CD1c-positive myeloid dendritic cell (primary cell): ENCODE results near the gene LDB1.

Experiments
- DNase-seq: peaks from one replicate; pipeline ENCODE4 v3.0.0-alpha.2; 2016; ENCODE audit errors: extremely low spot score

The LDB1 gene, protein sequence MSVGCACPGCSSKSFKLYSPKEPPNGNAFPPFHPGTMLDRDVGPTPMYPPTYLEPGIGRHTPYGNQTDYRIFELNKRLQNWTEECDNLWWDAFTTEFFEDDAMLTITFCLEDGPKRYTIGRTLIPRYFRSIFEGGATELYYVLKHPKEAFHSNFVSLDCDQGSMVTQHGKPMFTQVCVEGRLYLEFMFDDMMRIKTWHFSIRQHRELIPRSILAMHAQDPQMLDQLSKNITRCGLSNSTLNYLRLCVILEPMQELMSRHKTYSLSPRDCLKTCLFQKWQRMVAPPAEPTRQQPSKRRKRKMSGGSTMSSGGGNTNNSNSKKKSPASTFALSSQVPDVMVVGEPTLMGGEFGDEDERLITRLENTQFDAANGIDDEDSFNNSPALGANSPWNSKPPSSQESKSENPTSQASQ

DNA sequence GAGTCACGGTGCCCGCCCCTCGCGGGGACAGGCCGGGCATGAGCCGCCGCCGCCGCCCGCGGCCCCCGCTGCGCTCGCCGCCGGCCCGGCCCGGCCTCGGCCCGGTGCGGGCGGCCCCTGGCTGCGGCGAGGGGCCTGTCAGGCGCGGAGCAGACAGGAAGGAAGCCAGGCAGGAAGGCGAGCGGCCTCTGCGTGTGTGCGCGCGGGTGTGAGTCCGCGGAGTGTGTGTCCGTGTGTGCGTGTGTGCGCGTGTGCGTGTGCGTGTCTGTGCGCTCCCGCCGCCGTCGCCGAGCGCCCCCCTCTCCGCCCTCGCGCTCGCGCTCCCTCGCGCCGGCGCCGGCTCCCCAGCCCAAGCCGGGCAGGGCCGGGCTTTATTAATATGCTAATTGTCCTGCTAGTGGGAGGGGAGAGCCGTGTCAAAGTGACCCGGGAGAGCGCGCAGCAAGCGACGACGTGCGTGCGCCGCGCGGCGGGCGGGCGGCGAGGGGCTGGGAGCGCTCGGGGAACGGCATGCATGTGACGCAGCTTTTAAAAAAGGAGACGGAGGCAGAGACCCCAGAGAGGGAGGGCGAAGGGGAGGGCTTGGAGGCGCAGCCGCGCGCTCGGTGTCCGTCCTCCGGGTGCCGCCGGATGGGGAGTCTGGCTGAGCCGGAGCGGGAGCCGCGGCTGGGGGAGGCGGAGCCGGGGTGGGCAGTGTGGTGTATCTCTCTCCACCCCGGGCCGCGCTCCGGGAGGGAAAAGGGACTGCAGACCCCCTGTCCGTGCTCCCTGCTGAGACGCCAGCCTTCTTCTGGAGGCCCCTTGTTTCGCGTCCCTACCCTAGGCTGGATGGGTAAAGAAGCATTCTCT is at the start of gene LDB1:
LDB1 (minus strand) TSS at position 227 of the 849 bp plus-strand sequence. CDS start 258 bp downstream, outside the sequence.
- peak; percentile 85 for DNase-seq

DNA sequence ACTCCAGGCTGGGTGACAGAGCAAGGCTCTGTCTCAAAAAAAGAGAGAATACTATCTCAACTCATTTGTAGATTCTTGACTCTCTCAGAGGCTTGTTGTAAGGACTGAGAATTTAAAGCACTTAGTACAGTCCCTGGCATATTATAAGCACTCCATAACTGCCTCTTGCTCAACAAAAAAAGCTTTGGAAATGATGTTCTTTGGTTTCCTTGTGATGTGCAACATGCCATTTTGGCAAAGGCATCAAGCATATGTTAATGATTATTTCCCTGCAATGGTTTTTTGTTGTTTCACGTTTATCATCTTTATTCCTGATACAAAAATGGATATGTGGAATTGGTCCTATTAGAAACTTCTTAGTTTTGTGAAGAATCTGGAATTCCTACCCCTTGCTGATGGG is 47.7 kb upstream of the LDB1 start:
- no peak for DNase-seq

DNA sequence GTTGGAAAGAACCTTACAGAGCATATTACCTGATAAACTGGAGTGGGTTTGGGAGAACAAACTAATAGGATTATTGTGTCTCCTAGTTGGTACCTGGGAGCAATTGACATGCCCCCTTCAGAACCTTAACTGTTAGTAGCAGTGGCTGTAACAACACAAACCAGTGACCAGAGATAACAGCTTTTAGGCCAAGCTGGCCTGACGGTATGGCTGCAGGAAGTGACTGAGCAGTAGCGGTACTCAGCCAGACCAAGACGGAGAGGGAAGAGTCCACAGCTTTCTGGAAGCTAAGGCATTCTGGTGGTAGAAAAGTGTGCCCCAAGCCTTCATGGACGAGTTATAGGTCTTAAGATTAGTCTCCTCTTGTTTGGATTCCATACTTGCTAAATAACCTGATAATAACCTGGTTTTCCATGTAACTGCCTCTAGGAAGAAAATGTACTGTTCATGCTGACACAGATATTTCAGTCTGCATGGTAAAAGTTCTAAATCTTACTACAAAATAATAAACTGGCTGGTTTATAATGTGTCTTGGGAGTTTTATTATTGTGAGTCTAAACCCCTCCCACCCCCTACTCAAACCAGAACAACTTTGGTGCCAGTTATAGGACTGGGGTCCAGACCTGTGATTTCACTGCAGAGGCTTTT is 43.3 kb upstream of the LDB1 start:
- no peak for DNase-seq

DNA sequence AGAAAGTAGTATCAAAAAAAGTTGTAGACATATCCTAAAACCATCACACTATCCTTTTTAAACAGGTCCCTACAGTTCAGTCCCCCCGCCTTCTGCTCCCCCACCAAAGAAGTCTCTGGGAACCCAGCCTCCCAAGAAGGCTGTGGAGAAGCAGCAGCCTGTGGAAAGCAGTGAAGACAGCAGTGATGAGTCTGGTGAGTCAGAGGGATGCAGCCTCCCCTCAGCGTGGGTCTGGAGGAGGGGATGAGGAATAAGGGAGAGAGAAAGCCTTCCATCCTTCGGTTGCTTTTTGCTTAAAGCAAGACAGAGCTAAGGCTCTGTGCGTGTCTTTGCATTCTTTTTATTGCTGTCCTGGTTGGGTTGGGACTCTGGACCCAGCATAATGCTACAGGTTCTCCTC is 39.7 kb upstream of the LDB1 start:
- no peak for DNase-seq

DNA sequence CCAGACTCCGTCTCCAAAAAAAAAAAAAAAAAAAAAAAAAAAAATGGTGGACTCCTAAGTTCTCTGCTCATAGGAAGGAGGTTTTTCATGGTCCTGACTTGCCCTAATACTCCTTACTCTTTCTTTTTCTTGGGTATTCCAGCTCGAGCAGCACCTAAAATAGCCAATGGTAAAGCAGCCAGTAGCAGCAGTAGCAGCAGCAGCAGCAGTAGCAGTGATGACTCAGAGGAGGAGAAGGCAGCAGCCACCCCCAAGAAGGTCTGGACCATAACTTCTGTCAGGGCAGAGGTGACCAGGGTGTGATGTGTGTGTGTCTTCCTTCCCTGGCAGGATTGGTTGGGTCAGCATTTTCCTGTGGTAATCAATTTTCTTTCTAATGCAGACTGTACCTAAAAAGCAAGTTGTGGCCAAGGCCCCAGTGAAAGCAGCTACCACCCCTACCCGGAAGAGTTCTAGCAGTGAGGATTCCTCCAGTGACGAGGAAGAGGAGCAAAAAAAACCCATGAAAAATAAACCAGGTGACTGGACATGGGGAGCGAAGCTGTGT is 39.0 kb upstream of the LDB1 start:
- no peak for DNase-seq

DNA sequence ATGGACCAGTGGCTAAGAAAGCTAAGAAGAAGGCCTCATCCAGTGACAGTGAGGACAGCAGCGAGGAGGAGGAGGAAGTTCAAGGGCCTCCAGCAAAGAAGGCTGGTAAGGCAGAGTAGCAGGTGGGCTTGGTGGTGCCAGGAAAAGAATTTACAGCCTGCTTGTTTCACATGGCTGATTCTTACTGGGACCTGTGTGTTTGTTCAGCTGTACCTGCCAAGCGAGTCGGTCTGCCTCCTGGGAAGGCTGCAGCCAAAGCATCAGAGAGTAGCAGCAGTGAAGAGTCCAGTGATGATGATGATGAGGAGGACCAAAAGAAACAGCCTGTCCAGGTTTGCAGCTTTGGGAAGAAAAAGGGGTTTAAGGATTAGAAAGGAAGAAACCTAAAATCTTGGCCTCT is 37.1 kb upstream of the LDB1 start:
- no peak for DNase-seq

DNA sequence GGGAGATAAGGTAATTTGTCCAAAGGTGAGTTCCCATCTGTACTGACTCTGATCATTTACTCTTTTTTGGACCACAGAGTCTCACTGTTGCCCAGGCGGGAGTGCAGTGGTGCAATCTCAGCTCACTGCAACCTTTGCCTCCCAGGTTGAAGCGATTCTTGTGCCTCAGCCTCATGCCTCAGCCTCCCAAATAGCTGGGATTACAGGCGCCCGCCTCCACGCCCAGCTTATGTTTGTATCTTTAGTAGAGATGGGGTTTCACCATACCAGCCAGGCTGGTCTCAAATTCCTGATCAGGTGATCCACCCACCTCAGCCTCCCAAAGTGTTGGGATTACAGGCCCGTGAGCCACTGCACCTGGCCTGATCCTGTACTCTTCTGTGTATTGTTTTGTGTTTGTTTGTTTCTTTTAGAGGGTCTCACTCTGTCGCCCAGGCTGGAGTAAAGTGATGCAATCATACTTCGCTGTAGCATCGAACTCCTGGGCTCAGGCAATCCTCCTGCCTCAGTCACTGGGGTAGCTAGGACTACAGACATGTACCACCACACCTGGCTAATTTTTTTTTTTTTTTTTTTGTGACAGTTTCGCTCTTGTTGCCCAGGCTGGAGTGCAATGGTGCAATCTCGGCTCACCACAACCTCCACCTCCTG is 34.4 kb upstream of the LDB1 start:
- no peak for DNase-seq

DNA sequence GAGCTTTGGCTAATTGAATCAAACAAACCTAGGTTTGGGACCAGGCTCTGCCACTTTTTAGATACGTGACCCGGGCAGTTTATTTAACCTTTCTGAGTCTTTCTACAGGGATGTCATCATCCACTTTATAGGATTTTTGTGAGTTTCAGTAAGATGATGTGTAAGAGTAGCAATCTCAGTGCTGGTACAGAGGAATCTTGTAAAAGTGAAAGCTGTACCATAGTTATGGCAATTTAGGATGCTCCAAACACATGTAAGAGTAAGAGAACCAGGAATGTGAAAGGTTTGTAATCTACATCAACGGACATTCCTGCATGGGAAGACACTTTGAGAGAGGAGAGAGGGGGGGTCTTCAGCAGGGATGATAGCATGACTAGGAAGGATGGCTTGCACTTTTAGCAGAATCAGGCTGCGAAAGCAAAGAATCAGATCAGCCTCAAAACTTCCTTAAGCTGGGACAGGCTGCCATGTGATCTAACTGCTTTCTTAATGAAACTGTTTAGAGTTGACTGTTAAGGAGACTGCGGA is 33.0 kb upstream of the LDB1 start:
- no peak for DNase-seq

DNA sequence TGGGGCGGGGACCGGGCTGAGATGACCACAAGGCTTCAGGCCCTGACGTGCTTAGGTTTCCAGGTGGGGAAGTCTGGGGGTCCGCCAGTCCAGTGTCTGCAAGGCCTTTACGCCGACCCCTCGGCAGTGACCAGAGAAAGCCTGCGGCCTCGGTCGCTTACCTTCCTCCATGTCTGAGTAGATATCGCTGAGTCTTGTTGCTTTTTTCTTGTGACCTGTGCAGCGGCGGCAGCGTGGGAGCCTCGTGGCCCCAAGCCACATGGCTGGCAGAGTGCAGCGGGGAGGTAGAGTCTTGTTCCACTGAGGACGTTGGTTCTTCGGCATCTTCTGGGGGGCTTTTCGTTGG is 32.4 kb upstream of the LDB1 start:
- DNase-seq = peak; percentile 38

DNA sequence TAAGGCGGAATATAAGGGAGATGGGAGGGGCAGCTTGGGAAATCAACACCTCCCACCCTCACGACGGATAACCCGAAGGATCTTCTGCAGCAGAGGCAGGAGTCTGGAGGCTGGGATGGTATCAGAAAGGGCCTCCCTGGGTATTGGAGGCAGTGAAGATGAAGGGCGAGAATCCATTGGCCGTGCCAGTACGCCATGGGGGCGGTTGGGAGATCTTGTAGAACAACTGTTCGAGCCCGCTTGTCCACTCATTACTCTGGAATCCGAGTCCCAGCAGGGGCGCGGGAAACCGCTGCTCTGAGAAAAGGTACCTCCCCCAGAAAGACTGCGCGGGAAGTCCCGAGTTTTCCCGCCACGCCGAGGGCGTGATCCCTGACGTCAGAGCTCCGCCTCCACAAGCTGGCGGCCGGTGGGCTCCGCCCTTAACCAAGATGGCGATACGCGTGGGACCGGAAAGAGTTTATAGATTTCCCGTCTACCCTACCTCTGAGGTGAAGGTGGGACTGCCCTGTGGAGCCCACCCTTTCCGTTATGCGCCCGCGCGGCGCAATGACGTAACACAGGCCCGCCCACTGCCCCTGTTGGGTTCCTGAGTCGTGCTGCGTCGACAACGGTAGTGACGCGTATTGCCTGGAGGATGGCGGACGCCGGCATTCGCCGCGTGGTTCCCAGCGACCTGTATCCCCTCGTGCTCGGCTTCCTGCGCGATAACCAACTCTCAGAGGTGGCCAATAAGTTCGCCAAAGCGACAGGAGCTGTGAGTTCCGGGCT is 31.8 kb upstream of the LDB1 start, which contains the start of gene NOLC1:
NOLC1 (plus strand) TSS at position 616 of the 771 bp plus-strand sequence; CDS start at position 638, 22 bp downstream.
- peak; percentile 99 for DNase-seq

DNA sequence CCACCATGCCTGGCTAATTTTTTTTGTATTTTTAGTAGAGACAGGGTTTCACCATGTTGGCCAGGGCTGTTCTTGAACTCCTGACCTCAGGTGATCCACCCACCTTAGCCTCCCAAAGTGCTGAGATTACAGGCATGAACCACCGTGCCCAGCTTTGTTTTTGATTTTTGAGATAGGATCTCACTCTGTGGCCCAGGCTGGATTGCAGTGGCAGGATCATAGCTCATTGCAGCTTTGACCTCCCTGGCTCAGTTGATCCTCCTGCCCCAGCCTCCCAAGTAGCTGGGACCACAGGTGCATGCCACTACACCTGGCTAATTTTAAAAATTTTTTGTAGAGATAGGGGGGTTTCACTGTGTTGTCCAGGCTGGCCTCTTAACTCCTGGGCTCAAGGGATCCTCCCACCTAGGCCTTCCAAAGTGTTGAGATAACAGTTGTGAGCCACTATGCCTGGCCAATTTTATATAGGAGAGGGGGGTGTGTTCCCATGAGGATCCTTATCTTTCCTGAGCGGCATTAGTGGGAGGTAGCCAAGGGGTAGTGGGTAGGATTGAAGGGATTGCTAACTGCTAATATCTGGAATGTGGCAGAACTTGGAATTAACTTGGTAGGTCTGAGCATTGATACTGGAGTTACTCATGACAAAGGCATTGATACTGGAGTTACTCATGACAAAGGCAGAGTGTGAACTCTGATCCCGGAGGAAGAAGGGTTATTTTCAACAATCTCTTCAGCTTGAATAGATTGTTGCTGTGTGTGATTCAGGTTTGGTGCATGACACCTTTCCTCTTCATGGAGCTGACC is 31.0 kb upstream of the LDB1 start:
- no peak for DNase-seq

DNA sequence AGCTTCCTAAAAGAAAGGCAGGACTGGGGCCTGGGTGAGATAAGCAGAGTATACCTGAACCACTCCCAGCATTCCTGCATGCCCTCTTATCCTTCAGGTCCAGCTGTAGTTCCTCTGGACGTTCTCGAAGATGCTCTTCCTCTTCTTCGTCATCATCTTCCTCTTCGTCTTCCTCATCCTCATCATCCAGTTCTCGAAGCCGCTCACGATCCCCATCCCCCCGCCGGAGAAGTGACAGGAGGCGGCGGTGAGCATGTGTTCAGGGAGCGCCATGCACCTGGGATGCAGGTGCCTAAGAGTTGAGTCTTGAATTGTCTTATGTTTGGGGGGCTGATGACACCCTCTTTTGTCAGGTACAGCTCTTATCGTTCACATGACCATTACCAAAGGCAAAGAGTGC is 28.1 kb upstream of the LDB1 start:
- DNase-seq = no peak

DNA sequence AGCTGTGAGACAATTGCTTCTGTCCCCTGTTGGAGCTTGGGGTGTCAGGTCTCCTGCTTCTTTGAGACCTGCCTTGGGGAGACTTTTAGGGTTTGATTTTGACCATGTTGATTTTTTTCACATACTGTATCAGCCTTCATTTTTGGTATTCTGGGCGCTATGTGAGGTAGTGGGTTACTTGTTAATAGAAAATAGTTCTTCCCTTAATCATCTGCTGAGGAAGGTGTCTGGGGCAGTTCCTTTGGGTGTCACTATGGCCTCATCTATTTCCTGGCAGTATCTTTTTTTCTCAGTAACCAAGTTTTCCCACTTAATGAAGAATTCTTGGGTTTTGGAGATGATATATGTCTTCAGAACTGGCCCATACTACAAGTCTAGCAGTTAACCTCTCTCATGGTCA is 27.4 kb upstream of the LDB1 start:
- DNase-seq = no peak

DNA sequence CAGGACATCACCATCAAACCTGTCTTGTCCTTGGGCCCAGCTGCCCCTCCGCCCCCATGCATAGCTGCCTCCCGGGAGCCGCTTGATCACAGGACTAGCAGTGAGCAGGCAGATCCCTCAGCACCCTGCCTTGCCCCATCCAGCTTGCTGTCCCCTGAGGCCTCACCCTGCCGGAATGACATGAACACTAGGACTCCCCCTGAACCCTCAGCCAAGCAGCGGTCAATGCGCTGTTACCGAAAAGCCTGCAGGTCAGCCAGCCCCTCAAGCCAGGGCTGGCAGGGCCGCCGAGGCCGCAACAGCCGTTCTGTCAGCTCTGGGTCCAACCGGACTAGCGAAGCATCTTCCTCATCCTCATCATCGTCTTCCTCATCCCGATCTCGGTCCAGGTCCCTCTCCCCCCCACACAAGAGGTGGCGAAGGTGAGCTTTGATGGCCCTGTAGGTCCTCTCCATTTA is 26.8 kb upstream of the LDB1 start:
- DNase-seq = no peak

DNA sequence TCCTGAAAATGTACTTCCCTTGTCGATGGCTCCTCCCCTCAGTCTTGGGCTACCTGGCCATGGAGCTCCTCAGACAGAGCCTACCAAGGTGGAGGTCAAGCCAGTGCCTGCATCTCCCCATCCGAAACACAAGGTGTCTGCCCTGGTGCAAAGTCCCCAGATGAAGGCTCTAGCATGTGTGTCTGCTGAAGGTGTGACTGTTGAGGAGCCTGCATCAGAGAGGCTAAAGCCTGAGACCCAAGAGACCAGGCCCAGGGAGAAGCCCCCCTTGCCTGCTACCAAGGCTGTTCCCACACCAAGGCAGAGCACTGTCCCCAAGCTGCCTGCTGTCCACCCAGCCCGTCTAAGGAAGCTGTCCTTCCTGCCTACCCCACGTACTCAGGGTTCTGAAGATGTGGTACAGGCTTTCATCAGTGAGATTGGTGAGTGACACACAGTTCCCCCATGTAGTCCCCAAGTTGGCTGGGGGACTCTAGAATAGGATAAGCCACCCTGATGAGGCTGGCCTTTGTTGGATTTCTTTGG is 21.5 kb upstream of the LDB1 start:
- DNase-seq = no peak

DNA sequence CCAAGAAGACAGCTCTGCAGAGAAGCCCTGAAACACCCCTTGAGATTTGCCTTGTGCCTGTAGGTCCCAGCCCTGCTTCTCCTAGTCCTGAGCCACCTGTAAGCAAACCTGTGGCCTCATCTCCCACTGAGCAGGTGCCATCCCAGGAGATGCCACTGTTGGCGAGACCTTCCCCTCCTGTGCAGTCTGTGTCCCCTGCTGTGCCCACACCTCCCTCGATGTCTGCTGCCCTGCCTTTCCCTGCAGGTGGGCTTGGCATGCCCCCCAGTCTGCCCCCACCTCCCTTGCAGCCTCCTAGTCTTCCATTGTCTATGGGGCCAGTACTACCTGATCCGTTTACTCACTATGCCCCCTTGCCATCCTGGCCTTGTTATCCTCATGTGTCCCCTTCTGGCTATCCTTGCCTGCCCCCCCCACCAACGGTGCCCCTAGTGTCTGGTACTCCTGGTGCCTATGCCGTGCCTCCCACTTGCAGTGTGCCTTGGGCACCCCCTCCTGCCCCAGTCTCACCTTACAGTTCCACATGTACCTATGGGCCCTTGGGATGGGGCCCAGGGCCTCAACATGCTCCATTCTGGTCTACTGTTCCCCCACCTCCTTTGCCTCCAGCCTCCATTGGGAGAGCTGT is 20.9 kb upstream of the LDB1 start:
- DNase-seq = no peak

DNA sequence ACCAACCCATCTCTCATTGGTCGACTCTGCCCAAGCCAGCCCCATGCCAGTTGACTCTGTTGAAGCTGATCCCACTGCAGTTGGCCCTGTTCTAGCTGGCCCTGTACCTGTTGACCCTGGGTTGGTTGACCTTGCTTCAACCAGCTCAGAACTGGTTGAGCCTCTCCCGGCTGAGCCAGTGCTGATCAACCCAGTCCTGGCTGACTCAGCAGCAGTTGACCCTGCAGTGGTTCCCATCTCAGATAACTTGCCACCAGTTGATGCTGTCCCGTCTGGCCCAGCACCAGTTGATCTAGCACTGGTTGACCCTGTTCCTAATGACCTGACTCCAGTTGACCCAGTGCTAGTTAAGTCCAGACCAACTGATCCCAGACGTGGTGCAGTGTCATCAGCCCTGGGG is 20.1 kb upstream of the LDB1 start:
- DNase-seq = no peak

DNA sequence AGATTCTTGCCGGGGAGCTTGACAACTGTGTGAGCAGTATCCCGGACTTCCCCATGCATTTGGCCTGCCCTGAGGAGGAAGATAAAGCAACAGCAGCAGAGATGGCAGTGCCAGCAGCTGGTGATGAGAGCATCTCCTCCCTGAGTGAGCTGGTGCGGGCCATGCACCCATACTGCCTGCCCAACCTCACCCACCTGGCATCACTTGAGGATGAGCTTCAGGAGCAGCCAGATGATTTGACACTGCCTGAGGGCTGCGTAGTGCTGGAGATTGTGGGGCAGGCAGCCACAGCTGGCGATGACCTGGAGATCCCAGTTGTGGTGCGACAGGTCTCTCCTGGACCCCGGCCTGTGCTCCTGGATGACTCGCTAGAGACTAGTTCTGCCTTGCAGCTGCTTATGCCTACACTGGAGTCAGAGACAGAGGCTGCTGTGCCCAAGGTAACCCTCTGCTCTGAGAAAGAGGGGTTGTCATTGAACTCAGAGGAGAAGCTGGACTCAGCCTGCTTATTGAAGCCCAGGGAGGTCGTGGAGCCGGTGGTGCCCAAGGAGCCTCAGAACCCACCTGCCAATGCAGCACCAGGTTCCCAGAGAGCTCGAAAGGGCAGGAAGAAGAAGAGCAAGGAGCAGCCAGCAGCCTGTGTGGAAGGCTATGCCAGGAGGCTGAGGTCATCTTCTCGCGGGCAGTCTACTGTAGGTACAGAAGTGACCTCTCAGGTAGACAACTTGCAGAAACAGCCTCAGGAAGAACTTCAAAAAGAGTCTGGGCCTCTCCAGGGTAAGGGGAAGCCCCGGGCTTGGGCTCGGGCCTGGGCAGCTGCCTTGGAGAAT is 19.3 kb upstream of the LDB1 start:
- DNase-seq = no peak
